Bone marrow (tissue), 2 donors: Measurements from ENCODE around the gene MAN1C1.
"Not testable (repeated sequence)": the region's sequence is repeated elsewhere in the genome, so short reads cannot be mapped to it uniquely, and the experiment has no call there.

Experiments
- DNase-seq, 2 donors: peaks; one replicate each; lab custom pipeline; 2025; lab: John Stamatoyannopoulos, UW

Gene MAN1C1

GRCh38 chr1:25583519-25584370 lies 32.8 kb upstream of the MAN1C1 start:
- DNase-seq: no peak

- DNase-seq: no peak
Observed at GRCh38 chr1:25586181-25586588, 30.4 kb upstream of the MAN1C1 start.

GRCh38 chr1:25587290-25587689 lies 29.3 kb upstream of the MAN1C1 start:
- no peak for DNase-seq

GRCh38 chr1:25588224-25588623 lies 28.4 kb upstream of the MAN1C1 start:
- DNase-seq: not testable (repeated sequence)

GRCh38 chr1:25588786-25589185 lies 27.8 kb upstream of the MAN1C1 start:
- DNase-seq: not testable (repeated sequence)

- no peak for DNase-seq
Observed at GRCh38 chr1:25590096-25590824, 26.3 kb upstream of the MAN1C1 start.

- no peak for DNase-seq
Observed at GRCh38 chr1:25593861-25594260, 22.7 kb upstream of the MAN1C1 start.

- no peak for DNase-seq
Observed at GRCh38 chr1:25594971-25595370, 21.6 kb upstream of the MAN1C1 start.

- DNase-seq: not testable (repeated sequence)
Observed at GRCh38 chr1:25596641-25597040, 19.9 kb upstream of the MAN1C1 start.

GRCh38 chr1:25598879-25599278 lies 17.7 kb upstream of the MAN1C1 start:
- no peak for DNase-seq

- no peak for DNase-seq
Observed at GRCh38 chr1:25599969-25600610, 16.5 kb upstream of the MAN1C1 start.

- DNase-seq: not testable (repeated sequence)
Observed at GRCh38 chr1:25600971-25601699, 15.5 kb upstream of the MAN1C1 start.

- not testable (repeated sequence) for DNase-seq
Observed at GRCh38 chr1:25603779-25604538, 12.6 kb upstream of the MAN1C1 start.

GRCh38 chr1:25607123-25607522 lies 9.5 kb upstream of the MAN1C1 start:
- no peak for DNase-seq

GRCh38 chr1:25608488-25609178 lies 8.0 kb upstream of the MAN1C1 start:
- DNase-seq: peak; percentile 34 to 69

GRCh38 chr1:25609921-25610320 lies 6.7 kb upstream of the MAN1C1 start:
- no peak for DNase-seq

GRCh38 chr1:25610822-25611630 lies 5.6 kb upstream of the MAN1C1 start:
- DNase-seq: no peak

- no peak for DNase-seq
Observed at GRCh38 chr1:25611843-25612242, 4.7 kb upstream of the MAN1C1 start.

GRCh38 chr1:25612421-25612820 lies 4.2 kb upstream of the MAN1C1 start:
- DNase-seq: no peak

GRCh38 chr1:25613091-25613490 lies 3.5 kb upstream of the MAN1C1 start:
- DNase-seq: no peak
